SK-N-MC (cell line): ENCODE results near the gene FAAP20.
A peak's percentile ranks its signal among the peaks of the same experiment; 100 is the strongest.

Experiments used
- DNase-seq: peaks from one replicate; pipeline ENCODE4 v3.0.0-alpha.2; 2011; ENCODE audit warnings: low read depth, low spot score
- H3K27ac ChIP-seq: fragments of 200-600 bp; sonication (generic); 2 replicates; pipeline ENCODE4 v1.5.1; 2016; ENCODE audit warnings: mixed run types
- H3K36me3 ChIP-seq: fragments of 200-600 bp; sonication (generic); 2 replicates; pipeline ENCODE4 v1.6.1; 2017; ENCODE audit warnings: antibody characterized with exemption, low read length, mixed read lengths; ENCODE audit not compliant: insufficient read depth
- H3K4me3 ChIP-seq: fragments of 200-600 bp; sonication (generic); 2 replicates; pipeline ENCODE4 v1.5.1; 2016
- H3K9ac ChIP-seq: fragments of 200-600 bp; sonication (generic); 2 replicates; pipeline ENCODE4 v1.8.0; 2017; ENCODE audit warnings: mixed run types, mixed read lengths; ENCODE audit not compliant: insufficient read length
- H3K9me3 ChIP-seq: fragments of 200-600 bp; sonication (generic); 2 replicates; pipeline ENCODE4 v1.6.1; 2017; ENCODE audit warnings: low read depth, mild to moderate bottlenecking, antibody characterized with exemption, low read length, moderate library complexity, mixed read lengths
- EZH2 ChIP-seq: fragments of 200-600 bp; sonication (generic); IDR thresholded peaks from one replicate; pipeline ENCODE4 v1.6.1; 2017; ENCODE audit warnings: antibody characterized with exemption
- FOXP2 ChIP-seq: optimal IDR thresholded peaks from 2 replicates; pipeline ENCODE3; 2011; ENCODE audit warnings: mild to moderate bottlenecking, moderate library complexity; ENCODE audit not compliant: insufficient read depth; ENCODE audit errors: extremely low read length, control extremely low read depth
- POLR2AphosphoS5 ChIP-seq: IDR thresholded peaks from 2 replicates; pipeline ENCODE4 v1.6.1; 2012; ENCODE audit warnings: mild to moderate bottlenecking, low read depth, low read length, borderline replicate concordance

The FAAP20 gene

GRCh38 chr1:2215329-2215728 is 20.8 kb upstream of the FAAP20 start:
- no peak overlapping the region for H3K27ac ChIP-seq
- no peaks in the 10 kb centered on the region for H3K36me3 ChIP-seq
- DNase-seq: no peak
- TF ChIP-seq FOXP2 (no peak), POLR2AphosphoS5 (no peak), EZH2 (no peak)
- no peak overlapping the region for H3K4me3 ChIP-seq
- H3K9me3 ChIP-seq: no peaks in the 10 kb centered on the region
- no peak overlapping the region for H3K9ac ChIP-seq

- no peak for DNase-seq
- H3K4me3 ChIP-seq: no peak overlapping the region
- TF ChIP-seq POLR2AphosphoS5 (no peak), FOXP2 (no peak), EZH2 (no peak)
- H3K36me3 ChIP-seq: no peaks in the 10 kb centered on the region
- peak overlapping the region; percentile 98 for H3K27ac ChIP-seq
- peak overlapping the region; percentile 71 for H3K9ac ChIP-seq
- no peaks in the 10 kb centered on the region for H3K9me3 ChIP-seq
Observed at GRCh38 chr1:2214541-2215241, 20.1 kb upstream of the FAAP20 start.

- TF ChIP-seq POLR2AphosphoS5: no peak
- TF ChIP-seq FOXP2: no peak
- no peak for TF ChIP-seq EZH2
- Histone ChIP-seq H3K9ac (peak overlapping the region; percentile 78), H3K4me3 (no peak overlapping the region), H3K36me3 (no peaks in the 10 kb centered on the region), H3K27ac (peak overlapping the region; percentile 98), H3K9me3 (no peaks in the 10 kb centered on the region)
- DNase-seq: no peak
Observed at GRCh38 chr1:2213576-2214505, 19.3 kb upstream of the FAAP20 start.

GRCh38 chr1:2212532-2213491 is 18.2 kb upstream of the FAAP20 start:
- Histone ChIP-seq H3K9me3 (no peaks in the 10 kb centered on the region), H3K36me3 (no peaks in the 10 kb centered on the region), H3K4me3 (peak overlapping the region; percentile 79), H3K27ac (peak overlapping the region; percentile 98), H3K9ac (peak overlapping the region; percentile 78)
- TF ChIP-seq EZH2 (no peak), POLR2AphosphoS5 (peak; percentile 64), FOXP2 (no peak)
- DNase-seq: peak; percentile 84

- H3K27ac ChIP-seq: peak overlapping the region; percentile 98
- no peak for TF ChIP-seq EZH2
- TF ChIP-seq FOXP2: no peak
- TF ChIP-seq POLR2AphosphoS5: no peak
- H3K9me3 ChIP-seq: no peaks in the 10 kb centered on the region
- no peak for DNase-seq
- peak overlapping the region; percentile 50 for H3K9ac ChIP-seq
- no peaks in the 10 kb centered on the region for H3K36me3 ChIP-seq
- peak overlapping the region; percentile 79 for H3K4me3 ChIP-seq
Observed at GRCh38 chr1:2212274-2212531, 17.6 kb upstream of the FAAP20 start.

- no peak overlapping the region for H3K27ac ChIP-seq
- no peak for TF ChIP-seq FOXP2
- no peak for TF ChIP-seq POLR2AphosphoS5
- no peak for TF ChIP-seq EZH2
- no peaks in the 10 kb centered on the region for H3K36me3 ChIP-seq
- no peak overlapping the region for H3K9ac ChIP-seq
- H3K4me3 ChIP-seq: no peak overlapping the region
- H3K9me3 ChIP-seq: no peaks in the 10 kb centered on the region
- DNase-seq: no peak
Observed at GRCh38 chr1:2210786-2211185, 16.2 kb upstream of the FAAP20 start.

GRCh38 chr1:2210084-2210653 is 15.6 kb upstream of the FAAP20 start:
- TF ChIP-seq POLR2AphosphoS5 (no peak), FOXP2 (no peak), EZH2 (no peak)
- no peak overlapping the region for H3K4me3 ChIP-seq
- H3K9me3 ChIP-seq: no peaks in the 10 kb centered on the region
- H3K36me3 ChIP-seq: no peaks in the 10 kb centered on the region
- no peak overlapping the region for H3K9ac ChIP-seq
- no peak overlapping the region for H3K27ac ChIP-seq
- no peak for DNase-seq
